B cell (primary cell): ENCODE results near the gene STON2. TPM values are rescaled to one million over a fixed set of nuclear protein-coding genes. Genes with fewer than 3 reads are reported as not detected.

Experiments
- ATAC-seq: fragments of 200-7000 bp; cut with Tn5 transposase; one replicate; pipeline ENCODE4 v1.10.0; 2021; ENCODE audit warnings: low read depth, mild to moderate bottlenecking, moderate number of reproducible peaks, moderate library complexity
- CTCF ChIA-PET: fragments of 350-600 bp; sonication (Branson Sonifier 250); formaldehyde crosslinking; loops from one replicate; lab custom pipeline; 2021; ENCODE audit warnings: antibody characterized with exemption, inconsistent platforms; lab: Charles Lee
- POLR2A ChIA-PET: fragments of 350-600 bp; sonication (Branson Sonifier 250); formaldehyde crosslinking; loops from one replicate; lab custom pipeline; 2021; ENCODE audit warnings: antibody characterized with exemption; lab: Charles Lee
- DNase-seq: peaks from one replicate; pipeline ENCODE4 v3.0.0; 2013
- H2AFZ ChIP-seq: 2 replicates; pipeline ENCODE4 v1.6.1; 2012; ENCODE audit warnings: mild to moderate bottlenecking, low read depth, low read length; ENCODE audit not compliant: insufficient read depth, poor library complexity, severe bottlenecking
- H3K27ac ChIP-seq, 2 donors: 1 replicate in 1 of 2; 2 replicates in 1 of 2; pipeline ENCODE4 v1.5.1; 2012 to 2013; ENCODE audit warnings: low read length in 2 of 2, mild to moderate bottlenecking in 2 of 2, moderate library complexity in 1 of 2
- H3K27me3 ChIP-seq, 4 experiments: fragments of 200-600 bp in 1 of 4; sonication (generic) in 1 of 4; replicated peaks in 1 of 4; 1 replicate in 2 of 4; 2 replicates in 2 of 4; pipeline versions ENCODE4 v1.6.1 to v1.7.0; 2013 to 2016; ENCODE audit warnings: low read length in 3 of 4, mild to moderate bottlenecking in 2 of 4, mixed read lengths in 1 of 4, moderate library complexity in 1 of 4; ENCODE audit not compliant: insufficient read depth in 4 of 4, control insufficient read depth in 3 of 4; ENCODE audit errors: control extremely low read depth in 1 of 4
- H3K36me3 ChIP-seq, 2 experiments: replicated peaks in 1 of 2; 1 replicate in 1 of 2; 2 replicates in 1 of 2; pipeline versions ENCODE4 v1.6.1 to v1.7.1; 2013; ENCODE audit warnings: low read length in 1 of 2; ENCODE audit not compliant: insufficient read depth in 2 of 2, control insufficient read depth in 1 of 2; ENCODE audit errors: control extremely low read depth in 1 of 2, extremely low read depth in 1 of 2
- H3K4me1 ChIP-seq, 2 donors: fragments of 200-600 bp in 1 of 2; sonication (generic) in 1 of 2; 1 replicate in 1 of 2; 2 replicates in 1 of 2; pipeline versions ENCODE4 v1.5.1 to v1.6.1; 2013 to 2017; ENCODE audit warnings: low read length in 2 of 2; ENCODE audit not compliant: control insufficient read depth in 2 of 2, insufficient read depth in 2 of 2
- H3K4me2 ChIP-seq: replicated peaks from 2 replicates; pipeline ENCODE3; 2012; ENCODE audit warnings: mild to moderate bottlenecking, low read depth, low read length; ENCODE audit not compliant: poor library complexity, severe bottlenecking
- H3K4me3 ChIP-seq, 5 experiments: fragments of 200-600 bp in 1 of 5; sonication (generic) in 1 of 5; 1 replicate in 3 of 5; 2 replicates in 2 of 5; pipeline versions ENCODE4 v1.5.1 to v1.7.0; 2011 to 2016; ENCODE audit warnings: low read length in 4 of 5, mild to moderate bottlenecking in 4 of 5, low read depth in 2 of 5, control low read depth in 1 of 5, moderate library complexity in 1 of 5; ENCODE audit not compliant: insufficient read depth in 1 of 5; ENCODE audit errors: control extremely low read depth in 1 of 5, extremely low read depth in 1 of 5
- H3K79me2 ChIP-seq: fragments of 200-600 bp; sonication (generic); one replicate; pipeline ENCODE4 v1.6.0; 2016; ENCODE audit warnings: low read length; ENCODE audit not compliant: control insufficient read depth, insufficient read depth
- H3K9ac ChIP-seq: fragments of 200-600 bp; sonication (generic); 2 replicates; pipeline ENCODE4 v1.6.1; 2017; ENCODE audit warnings: mild to moderate bottlenecking, low read length, moderate library complexity
- H3K9me3 ChIP-seq, 3 donors: one replicate each; pipeline versions ENCODE4 v1.6.1 to v1.7.1; 2013; ENCODE audit warnings: low read length in 2 of 3; ENCODE audit not compliant: control insufficient read depth in 2 of 3, insufficient read depth in 1 of 3; ENCODE audit errors: control extremely low read depth in 1 of 3
- H4K20me1 ChIP-seq: 2 replicates; pipeline ENCODE4 v1.6.0; 2012; ENCODE audit warnings: mild to moderate bottlenecking, low read length; ENCODE audit not compliant: insufficient read depth, control insufficient read depth, poor library complexity, severe bottlenecking
- H3K27ac Mint-ChIP-seq: one replicate; pipeline ENCODE4 v1.8.0; 2021; ENCODE audit warnings: mixed read lengths
- H3K27me3 Mint-ChIP-seq: one replicate; pipeline ENCODE4 v1.8.0; 2021; ENCODE audit warnings: mixed read lengths
- H3K4me1 Mint-ChIP-seq: one replicate; pipeline ENCODE4 v1.8.0; 2021; ENCODE audit warnings: mixed read lengths
- H3K4me3 Mint-ChIP-seq: one replicate; pipeline ENCODE4 v1.8.0; 2021; ENCODE audit warnings: mixed read lengths
- H3K9me3 Mint-ChIP-seq: one replicate; pipeline ENCODE4 v1.8.0; 2022; ENCODE audit warnings: mixed read lengths; ENCODE audit not compliant: insufficient read depth
- CTCF ChIP-seq: fragments of 200-600 bp; IDR thresholded peaks from one replicate; pipeline ENCODE4 v1.8.0; 2022; ENCODE audit warnings: antibody characterized with exemption, mild to moderate bottlenecking
- EZH2 ChIP-seq: IDR thresholded peaks from 2 replicates; pipeline ENCODE4 v1.6.1; 2012; ENCODE audit warnings: borderline replicate concordance, low read depth, mild to moderate bottlenecking, moderate library complexity, low read length; ENCODE audit not compliant: insufficient read depth, poor library complexity, severe bottlenecking
- WGBS: methylation state at CpG from one replicate; pipeline ENCODE4 v1.1.5; 2013; ENCODE audit warnings: missing lambda C conversion rate; ENCODE audit not compliant: insufficient coverage; 5-methylcytosine and 5-hydroxymethylcytosine counted together
- intact Hi-C: fragments of 100-400 bp; cut with micrococcal nuclease; formaldehyde crosslinking; loops from one replicate; pipeline ENCODE4 v1.10.0; 2022
- polyA plus RNA-seq: library from polyadenylated mRNA; depleted of rRNA; stranded (reverse); fragments of >200 nt; gene quantifications from 2 replicates; pipeline ENCODE4 v1.2.3, GENCODE V29; 2012
- total RNA-seq, 2 donors: library from RNA; stranded (reverse); fragments of 120-200 nt in 1 of 2; gene quantifications; 1 replicate in 1 of 2; 2 replicates in 1 of 2; pipeline versions ENCODE4 v1.2.3 to v1.2.4, GENCODE V29; 2013 to 2022

The STON2 gene
- total and polyA plus RNA-seq, 2 donors (not counting 1 experiment from before 2014, with no cell fraction given): 0.03 TPM; not detected in 1

- 97% methylated on average over 19 of the region's 20 CpGs for WGBS
- no peak overlapping the region for H3K9ac ChIP-seq
- ChIA-PET CTCF (interaction anchor here (1.0 kb wide), 1 partner anchor 34 kb away, joined by 3 read pairs; no protein-coding TSS in a partner anchor), POLR2A (no interaction called here)
- Mint-ChIP-seq H3K27me3 (peaks cover 4% of the 10 kb centered on the region), H3K4me1 (no peaks in the 10 kb centered on the region), H3K4me3 (no peak overlapping the region), H3K9me3 (peaks cover 3% of the 10 kb centered on the region), H3K27ac (no peak overlapping the region)
- DNase-seq (no peak), ATAC-seq (no peak)
- no peaks in the 10 kb centered on the region for H4K20me1 ChIP-seq
- no peaks in the 10 kb centered on the region for H3K27me3 ChIP-seq
- TF ChIP-seq EZH2: no peak
- TF ChIP-seq CTCF: no peak
- peaks cover 0 to 10% (median 0%) of the 10 kb centered on the region in 3 donors for H3K9me3 ChIP-seq
- H3K79me2 ChIP-seq: no peaks in the 10 kb centered on the region
- H3K4me1 ChIP-seq: no peaks in the 10 kb centered on the region
- H3K27ac ChIP-seq: no peak overlapping the region
- no peak overlapping the region for H3K4me2 ChIP-seq
- no peak overlapping the region for H2AFZ ChIP-seq
- intact Hi-C loops: no loop called here
- H3K36me3 ChIP-seq: no peaks in the 10 kb centered on the region
- no peak overlapping the region for H3K4me3 ChIP-seq
Observed at GRCh38 chr14:81236138-81236537, 164.0 kb downstream of the STON2 start.

GRCh38 chr14:81235096-81235495, 165.0 kb downstream of the STON2 start:
- no peaks in the 10 kb centered on the region for H3K79me2 ChIP-seq
- H3K9me3 ChIP-seq: peaks cover 0 to 10% (median 0%) of the 10 kb centered on the region in 3 donors
- Mint-ChIP-seq H3K27me3 (no peaks in the 10 kb centered on the region), H3K27ac (no peak overlapping the region), H3K4me3 (no peak overlapping the region), H3K4me1 (no peaks in the 10 kb centered on the region), H3K9me3 (peaks cover 3% of the 10 kb centered on the region)
- no peak overlapping the region for H2AFZ ChIP-seq
- H3K4me3 ChIP-seq: no peak overlapping the region
- intact Hi-C loops: no loop called here
- no CpG with 5 or more reads among the region's 2 CpGs for WGBS
- no peaks in the 10 kb centered on the region for H3K27me3 ChIP-seq
- POLR2A ChIA-PET: no interaction called here
- no peaks in the 10 kb centered on the region for H3K4me1 ChIP-seq
- no peaks in the 10 kb centered on the region for H4K20me1 ChIP-seq
- H3K27ac ChIP-seq: no peak overlapping the region
- DNase-seq (no peak), ATAC-seq (no peak)
- no peak overlapping the region for H3K4me2 ChIP-seq
- H3K36me3 ChIP-seq: no peaks in the 10 kb centered on the region
- no peak overlapping the region for H3K9ac ChIP-seq
- CTCF ChIA-PET: no interaction called here
- TF ChIP-seq CTCF (no peak), EZH2 (no peak)
